HG03196 (cell line): ENCODE results near the gene HS3ST4.
"Not testable (repeated sequence)": the region's sequence is repeated elsewhere in the genome, so short reads cannot be mapped to it uniquely, and the experiment has no call there.

ENCODE experiments used
- ATAC-seq: cut with Tn5 transposase; IDR thresholded peaks from one replicate; pipeline ENCODE4 v1.9.1; 2021; ENCODE audit not compliant: unreplicated experiment

Gene HS3ST4

GRCh38 chr16:25730396-25730795 is 38.6 kb downstream of the HS3ST4 start:
- no peak for ATAC-seq

- no peak for ATAC-seq
These were observed 42.9 kb downstream of the HS3ST4 start for GRCh38 chr16:25734430-25735385.

GRCh38 chr16:25735645-25736044 is 43.9 kb downstream of the HS3ST4 start:
- ATAC-seq, result no peak

GRCh38 chr16:25747160-25747758 is 55.5 kb downstream of the HS3ST4 start:
- no peak for ATAC-seq

- ATAC-seq, result no peak
These were observed 56.4 kb downstream of the HS3ST4 start for GRCh38 chr16:25748092-25748654.

GRCh38 chr16:25750488-25751216 is 58.9 kb downstream of the HS3ST4 start:
- ATAC-seq, result no peak

- ATAC-seq, result no peak
These were observed 59.6 kb downstream of the HS3ST4 start for GRCh38 chr16:25751230-25751835.

GRCh38 chr16:25764466-25764865 is 72.7 kb downstream of the HS3ST4 start:
- no peak for ATAC-seq

- no peak for ATAC-seq
These were observed 79.5 kb downstream of the HS3ST4 start for GRCh38 chr16:25771216-25771615.

GRCh38 chr16:25771812-25772568 is 80.2 kb downstream of the HS3ST4 start:
- ATAC-seq, result no peak

GRCh38 chr16:25776214-25776613 is 84.5 kb downstream of the HS3ST4 start:
- not testable (repeated sequence) for ATAC-seq

GRCh38 chr16:25783226-25783625 is 91.5 kb downstream of the HS3ST4 start:
- no peak for ATAC-seq

- ATAC-seq, result no peak
These were observed 93.6 kb downstream of the HS3ST4 start for GRCh38 chr16:25785361-25785760.

GRCh38 chr16:25786748-25787147 is 95.0 kb downstream of the HS3ST4 start:
- ATAC-seq, result no peak

GRCh38 chr16:25788637-25789036 is 96.9 kb downstream of the HS3ST4 start:
- ATAC-seq, result no peak

- ATAC-seq, result no peak
These were observed 104.5 kb downstream of the HS3ST4 start for GRCh38 chr16:25796239-25796638.

GRCh38 chr16:25798065-25798464 is 106.3 kb downstream of the HS3ST4 start:
- no peak for ATAC-seq

GRCh38 chr16:25799816-25800215 is 108.1 kb downstream of the HS3ST4 start:
- ATAC-seq, result no peak

GRCh38 chr16:25812215-25812614 is 120.5 kb downstream of the HS3ST4 start:
- no peak for ATAC-seq

- ATAC-seq, result no peak
These were observed 125.5 kb downstream of the HS3ST4 start for GRCh38 chr16:25817295-25817694.
